ENCODE measurements around the gene RPL13.
"Not testable (repeated sequence)": the region's sequence is repeated elsewhere in the genome, so short reads cannot be mapped to it uniquely, and the experiment has no call there.

Gene RPL13

GRCh38 chr16:89579351-89579750, 18.9 kb downstream of the RPL13 start:
- DNase-seq: no peak

DNA sequence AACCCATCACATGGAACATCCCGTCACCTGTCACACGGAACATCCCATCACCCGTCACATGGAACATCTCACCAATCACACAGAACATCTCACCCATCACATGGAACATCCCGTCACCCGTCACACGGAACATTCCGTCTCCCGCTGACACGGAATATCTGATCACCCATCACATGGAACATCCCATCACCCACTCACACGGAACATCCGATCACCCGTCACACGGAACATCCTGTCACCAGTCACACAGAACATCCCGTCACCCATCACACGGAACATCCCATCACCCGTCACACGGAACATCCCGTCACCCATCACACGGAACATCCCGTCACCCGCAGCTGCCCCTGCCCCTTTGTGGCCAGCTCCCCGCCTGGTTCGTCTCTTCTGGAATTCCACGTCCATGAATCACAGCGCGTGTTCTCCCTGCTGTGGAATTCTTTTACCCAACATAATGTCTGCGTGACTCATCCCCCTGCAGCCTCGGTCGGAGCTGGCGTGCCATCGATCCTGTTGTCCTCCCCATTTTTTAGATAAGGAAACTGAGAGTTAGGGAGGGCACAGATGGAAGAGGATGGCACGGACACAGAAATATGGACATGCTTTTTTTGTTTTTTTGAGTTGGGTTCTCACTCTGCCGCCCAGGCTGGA, 20.7 kb downstream of the RPL13 start:
- peak; percentile 98 for DNase-seq

- peak; percentile 52 for DNase-seq
Observed at GRCh38 chr16:89581861-89582563, 21.5 kb downstream of the RPL13 start.

DNA sequence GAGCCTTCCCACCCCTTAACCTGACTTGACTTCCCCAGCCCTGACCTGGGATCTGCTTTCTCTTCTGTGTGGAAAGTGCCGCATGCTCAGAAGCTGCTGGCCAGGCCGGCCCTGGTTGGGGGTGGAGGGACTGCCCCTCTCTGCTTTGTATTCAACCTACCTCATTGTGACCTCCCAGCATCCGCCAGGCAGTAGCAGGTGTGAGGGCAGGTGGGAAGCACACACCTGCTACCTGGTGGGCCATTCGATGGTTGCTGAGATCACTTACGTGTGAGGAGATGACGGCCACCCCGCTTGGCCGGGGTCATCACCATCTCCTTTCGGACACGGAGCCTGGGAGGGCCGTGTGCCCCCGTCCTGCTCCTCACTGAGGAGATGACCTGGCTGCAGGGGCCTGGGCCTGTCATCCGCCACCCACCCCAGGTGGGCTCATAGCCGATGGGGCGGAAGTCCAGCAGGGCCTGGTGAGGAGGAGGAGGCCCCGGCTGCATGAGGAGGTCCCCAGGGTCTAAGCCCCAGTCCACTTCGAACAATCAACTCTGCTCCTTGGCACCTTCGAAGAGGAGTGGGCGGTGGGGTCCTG, 22.2 kb downstream of the RPL13 start:
- no peak for DNase-seq

DNA sequence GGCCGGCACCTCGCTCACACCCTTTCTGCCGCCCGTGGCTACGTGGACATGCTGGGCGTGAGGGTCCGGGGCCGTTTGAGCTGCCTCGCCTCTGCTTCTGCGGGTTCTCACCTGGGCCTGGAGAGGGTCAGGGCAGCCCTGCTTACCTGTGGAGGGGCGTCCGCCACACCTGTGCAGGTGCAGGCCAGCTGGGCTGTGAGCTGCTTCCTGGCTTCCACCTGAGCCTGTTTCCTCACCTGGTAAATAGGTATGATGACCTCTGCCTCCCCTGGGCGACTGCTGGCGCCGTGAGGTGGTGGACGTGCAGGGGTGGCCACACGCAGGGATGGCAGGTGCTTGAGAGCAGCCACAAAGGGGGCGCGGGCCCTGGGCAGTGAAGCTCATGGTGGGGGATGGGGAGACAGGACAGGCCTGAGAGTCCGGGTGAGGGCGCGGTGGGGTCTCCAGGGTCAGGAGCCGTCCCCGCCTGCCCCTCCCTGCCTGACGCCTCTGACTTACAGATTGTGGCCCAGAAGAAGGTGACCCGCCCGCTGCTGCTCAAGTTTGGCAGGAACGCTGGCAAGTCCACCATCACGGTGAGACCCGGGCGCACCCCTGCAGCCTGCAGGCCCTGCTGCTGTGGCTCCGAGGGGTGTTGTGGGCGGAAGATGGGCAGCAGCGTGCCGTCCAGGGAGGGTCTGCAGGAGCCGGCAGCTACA, 22.9 kb downstream of the RPL13 start:
- DNase-seq: no peak

- no peak for DNase-seq
Observed at GRCh38 chr16:89583895-89584644, 23.6 kb downstream of the RPL13 start.

DNA sequence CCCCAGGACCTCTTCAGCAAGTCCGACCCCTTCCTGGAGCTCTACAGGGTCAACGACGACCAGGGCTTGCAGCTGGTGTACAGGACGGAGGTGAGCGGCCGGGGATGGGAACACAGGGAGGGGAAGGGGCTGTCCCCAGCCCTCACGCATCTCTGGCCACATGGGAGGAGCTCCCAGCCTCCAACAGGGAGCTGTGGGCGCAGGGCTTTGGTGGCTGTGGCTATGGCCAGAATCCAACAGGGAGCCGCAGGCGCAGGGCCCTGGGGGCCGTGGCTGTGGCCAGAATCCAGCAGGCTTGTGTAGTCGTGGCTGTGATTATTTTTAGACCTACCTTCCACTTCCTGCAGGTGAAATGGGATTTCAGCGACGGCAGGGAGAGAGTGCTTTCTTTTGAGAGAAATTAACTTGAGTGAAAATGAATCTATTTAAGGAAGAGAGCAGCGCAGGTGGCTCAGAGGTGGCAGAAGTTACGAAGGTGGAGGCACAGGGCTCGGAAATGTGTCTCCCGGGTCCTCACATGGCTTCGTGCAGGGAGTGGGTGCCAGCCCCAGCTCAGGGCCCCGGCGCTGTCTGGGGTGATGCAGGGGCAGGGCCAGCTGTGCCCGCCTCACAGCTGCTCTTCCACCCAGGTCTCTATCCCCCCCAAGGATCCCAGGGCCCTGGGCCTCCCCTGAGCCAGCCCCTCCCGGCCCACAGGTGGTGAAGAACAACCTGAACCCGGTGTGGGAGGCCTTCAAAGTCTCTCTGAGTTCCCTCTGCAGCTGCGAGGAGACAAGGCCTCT, 24.5 kb downstream of the RPL13 start:
- peak; percentile 12 for DNase-seq

- DNase-seq: no peak
Observed at GRCh38 chr16:89586218-89586617, 25.7 kb downstream of the RPL13 start.

- no peak for DNase-seq
Observed at GRCh38 chr16:89586853-89587252, 26.4 kb downstream of the RPL13 start.

- DNase-seq: not testable (repeated sequence)
Observed at GRCh38 chr16:89587676-89588075, 27.2 kb downstream of the RPL13 start.

DNA sequence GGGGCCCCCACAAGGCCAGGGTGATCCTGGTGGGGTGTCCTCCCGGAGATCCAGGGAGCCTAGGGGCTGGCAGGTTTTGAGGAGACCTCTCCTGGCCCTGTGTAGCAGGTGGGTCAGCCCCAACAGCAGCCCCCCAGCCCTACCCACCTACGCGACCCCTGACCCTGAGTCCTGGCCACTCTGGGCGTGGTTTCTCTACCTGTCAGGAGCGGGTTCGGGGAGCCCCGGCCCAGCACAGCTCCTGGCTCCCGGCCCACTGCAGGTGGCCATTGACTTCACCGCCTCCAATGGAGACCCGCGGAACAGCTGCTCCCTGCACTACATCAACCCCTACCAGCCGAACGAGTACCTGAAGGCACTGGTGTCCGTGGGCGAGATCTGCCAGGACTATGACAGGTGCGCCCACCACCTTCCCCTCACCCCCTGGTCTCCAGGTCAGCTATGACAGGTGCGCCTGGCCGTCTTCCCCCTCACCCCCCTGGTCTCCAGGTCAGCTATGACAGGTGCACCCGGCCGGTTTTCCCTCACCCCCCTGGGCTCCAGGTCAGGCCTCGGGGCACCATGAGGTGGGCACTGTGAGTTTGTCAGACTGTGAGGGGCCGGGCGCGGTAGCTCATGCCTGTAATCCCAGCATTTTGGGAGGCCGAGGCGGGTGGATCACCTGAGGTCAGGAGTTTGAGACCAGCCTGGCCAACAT, 28.1 kb downstream of the RPL13 start:
- no peak for DNase-seq

DNA sequence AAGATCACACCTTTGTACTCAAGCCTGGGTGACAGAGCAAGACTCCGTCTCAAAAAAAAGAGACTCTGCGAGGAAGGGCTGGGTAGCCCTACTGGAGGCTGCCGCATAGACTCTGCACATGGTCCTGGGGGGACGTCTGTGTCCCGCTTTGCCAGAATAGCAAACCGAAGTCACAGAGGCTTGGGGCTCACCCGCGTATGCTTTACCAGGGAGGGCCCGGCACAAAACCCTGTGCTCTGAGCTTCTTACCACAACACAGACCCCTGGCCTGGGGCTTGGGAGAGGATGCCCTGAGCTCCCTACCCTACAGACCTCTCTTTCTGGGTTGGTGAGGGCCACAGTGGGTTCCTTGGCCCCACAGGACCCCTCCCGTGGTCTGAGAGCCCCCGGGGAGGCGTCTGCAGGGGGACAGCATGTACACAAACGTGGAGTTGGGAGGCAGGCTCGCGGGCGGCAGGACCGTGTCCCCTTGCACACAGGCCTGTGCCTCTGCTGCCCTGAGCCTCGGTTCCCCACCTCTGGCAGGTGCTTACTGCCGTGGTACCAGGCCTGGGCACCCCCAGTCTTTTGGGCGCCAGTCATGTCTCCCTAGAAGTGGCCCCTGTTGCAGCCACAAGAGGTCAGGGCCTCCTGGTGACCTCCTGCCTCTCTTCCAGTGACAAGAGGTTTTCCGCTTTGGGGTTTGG, 28.9 kb downstream of the RPL13 start:
- DNase-seq: no peak

GRCh38 chr16:89593841-89594240, 33.4 kb downstream of the RPL13 start:
- no peak for DNase-seq

DNA sequence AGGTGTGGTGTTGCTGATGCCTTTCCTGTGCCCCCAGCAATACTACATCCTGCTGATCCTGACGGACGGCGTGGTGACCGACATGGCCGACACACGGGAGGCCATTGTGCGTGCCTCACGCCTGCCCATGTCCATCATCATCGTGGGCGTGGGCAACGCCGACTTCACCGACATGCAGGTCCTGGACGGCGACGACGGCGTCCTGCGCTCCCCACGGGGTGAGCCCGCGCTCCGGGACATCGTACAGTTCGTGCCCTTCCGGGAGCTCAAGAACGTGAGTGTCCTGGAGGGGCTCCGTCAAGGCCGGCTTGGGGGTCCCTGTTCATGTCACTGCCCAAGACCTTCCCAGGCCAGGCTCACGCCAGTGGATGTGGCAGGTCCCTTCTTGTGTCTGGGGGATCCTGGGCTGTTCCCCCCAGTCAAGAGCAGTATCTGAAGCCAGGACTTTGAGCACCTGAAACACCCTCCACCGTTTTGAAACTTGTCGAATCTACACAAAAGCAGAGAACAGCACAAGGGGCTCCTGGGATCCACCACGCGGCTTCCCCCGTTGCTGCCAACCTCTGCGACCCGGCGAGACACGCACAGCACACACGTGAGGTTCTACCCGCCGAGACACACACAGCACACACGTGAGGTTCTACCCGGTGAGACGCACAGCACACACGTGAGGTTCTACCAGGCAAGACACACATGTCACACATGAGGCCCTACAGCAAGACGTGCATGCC, 35.0 kb downstream of the RPL13 start:
- no peak for DNase-seq

GRCh38 chr16:89596061-89596689, 35.7 kb downstream of the RPL13 start:
- DNase-seq: no peak

DNA sequence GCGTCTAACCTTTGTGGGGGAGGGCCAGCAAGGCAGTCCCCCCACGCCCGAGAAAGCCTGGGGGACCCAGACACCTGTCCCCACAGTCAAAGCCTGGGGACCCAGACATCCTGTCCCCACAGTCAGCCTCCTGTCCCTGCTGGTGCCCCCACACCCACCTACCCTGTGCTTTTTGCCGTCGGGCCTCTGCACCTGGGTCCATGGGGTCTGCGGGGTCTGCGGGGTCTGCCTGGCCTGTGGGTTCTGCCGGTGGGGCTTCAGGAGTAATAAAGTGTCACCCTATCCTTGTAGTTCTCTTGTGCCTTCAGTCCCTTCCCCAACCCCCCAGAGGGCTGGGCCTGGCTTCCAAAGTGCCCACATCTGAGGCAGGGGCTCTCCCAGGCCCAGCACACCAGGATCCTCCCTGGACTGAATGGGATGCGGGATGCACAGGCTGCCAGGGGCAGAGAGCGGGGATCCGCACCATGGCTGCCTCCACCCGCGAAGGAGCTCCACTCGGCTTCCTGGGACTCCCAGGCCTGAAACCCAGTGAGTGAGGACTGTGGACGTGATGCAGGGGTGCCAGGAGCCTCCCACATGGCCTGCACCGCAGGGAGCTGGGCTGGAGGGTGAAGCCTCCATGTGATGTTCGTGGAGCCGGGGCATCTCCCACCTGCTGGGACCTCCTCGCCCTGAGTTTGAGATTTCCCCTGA, 36.6 kb downstream of the RPL13 start:
- DNase-seq: no peak

DNA sequence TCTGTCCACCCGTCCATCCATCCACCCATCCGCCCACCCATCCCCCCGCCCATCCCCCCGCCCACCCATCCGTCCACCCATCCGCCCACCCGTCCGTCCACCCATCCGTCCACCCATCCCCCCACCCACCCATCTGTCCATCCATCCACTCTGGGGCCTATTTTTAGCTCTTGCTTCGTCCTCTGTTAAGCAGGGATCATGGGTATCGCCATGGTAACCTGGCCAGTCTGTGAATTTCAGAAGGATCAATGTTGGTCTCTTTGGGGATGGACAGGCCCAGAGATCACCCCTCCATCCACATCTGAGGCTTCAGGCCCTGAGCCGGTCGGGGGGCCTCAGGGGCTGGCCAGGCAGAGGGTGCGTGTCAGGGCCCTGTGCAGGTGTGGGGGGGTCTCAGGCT, 37.7 kb downstream of the RPL13 start:
- peak; percentile 23 for DNase-seq

- no peak for DNase-seq
Observed at GRCh38 chr16:89599451-89599858, 39.0 kb downstream of the RPL13 start.

- DNase-seq: no peak
Observed at GRCh38 chr16:89599902-89600301, 39.4 kb downstream of the RPL13 start.

All from fibroblast of skin of right biceps (primary cell).